HFFc6 (cell line): ENCODE results near the gene FGF2. TPM values are rescaled to one million over a fixed set of nuclear protein-coding genes. Genes with fewer than 3 reads are reported as not detected.

Experiments used
- DNase-seq: peaks from one replicate; pipeline ENCODE4 v3.0.0-alpha.2; 2018
- H3K27ac Mint-ChIP-seq: 2 replicates; pipeline ENCODE4 v1.8.0; 2020; ENCODE audit warnings: mild to moderate bottlenecking, mixed read lengths
- H3K27me3 Mint-ChIP-seq: 2 replicates; pipeline ENCODE4 v1.8.0; 2021; ENCODE audit warnings: mild to moderate bottlenecking, moderate library complexity, mixed read lengths; ENCODE audit not compliant: insufficient read depth
- H3K36me3 Mint-ChIP-seq: 2 replicates; pipeline ENCODE4 v1.8.0; 2021; ENCODE audit warnings: low read depth, mixed read lengths
- H3K4me1 Mint-ChIP-seq: 2 replicates; pipeline ENCODE4 v1.8.0; 2020; ENCODE audit warnings: low read depth, mixed read lengths
- H3K4me3 Mint-ChIP-seq: 2 replicates; pipeline ENCODE4 v1.8.0; 2020; ENCODE audit warnings: mild to moderate bottlenecking, moderate library complexity, mixed read lengths
- H3K9me3 Mint-ChIP-seq: 2 replicates; pipeline ENCODE4 v1.8.0; 2020; ENCODE audit warnings: mild to moderate bottlenecking, mixed read lengths
- total RNA-seq, 6 experiments: library from RNA; stranded (reverse); fragmentation: NEBNext Ultra II Directional; extraction: Animal tissue kit (Norgen Biotek cat#: 25700); gene quantifications; 2 replicates in 1 of 6; 3 replicates in 5 of 6; pipeline ENCODE4 v1.2.3, GENCODE V29; 2021
- TF ChIP-seq, protein P1 (sequence below): fragments of 200-600 bp; sonication (generic); IDR thresholded peaks from 2 replicates; pipeline ENCODE4 v1.5.0; 2021; ENCODE audit warnings: antibody characterized with exemption, mild to moderate bottlenecking

FGF2 gene
- total RNA-seq, 6 experiments from 2014 or later = 370 to 442 (median 389) TPM

DNA sequence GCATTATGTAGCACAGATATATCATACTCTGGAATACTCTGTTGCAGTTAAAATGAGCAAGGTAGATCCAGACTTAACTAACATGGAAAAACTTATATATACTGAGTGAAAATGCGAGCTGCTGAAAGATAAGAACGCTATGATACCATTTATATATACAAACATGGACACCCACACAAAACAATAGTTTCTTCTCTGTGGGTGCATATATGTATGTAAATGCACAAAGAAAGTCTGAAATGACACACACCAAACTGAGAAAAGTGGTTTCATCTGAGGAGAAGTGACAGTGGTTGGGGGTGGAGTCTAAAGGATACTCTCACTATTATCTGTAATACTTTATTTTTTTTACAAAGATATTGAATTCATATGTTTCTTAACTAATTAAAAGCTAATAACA lies 12.2 kb upstream of the FGF2 start:
- no peak overlapping the region for H3K4me3 Mint-ChIP-seq
- no peaks in the 10 kb centered on the region; the same call in 1 of the 2 replicates for H3K36me3 Mint-ChIP-seq
- no peak for DNase-seq
- H3K27ac Mint-ChIP-seq = no peak overlapping the region
- H3K27me3 Mint-ChIP-seq = peaks cover 1% of the 10 kb centered on the region
- TF ChIP-seq, protein P1, sequence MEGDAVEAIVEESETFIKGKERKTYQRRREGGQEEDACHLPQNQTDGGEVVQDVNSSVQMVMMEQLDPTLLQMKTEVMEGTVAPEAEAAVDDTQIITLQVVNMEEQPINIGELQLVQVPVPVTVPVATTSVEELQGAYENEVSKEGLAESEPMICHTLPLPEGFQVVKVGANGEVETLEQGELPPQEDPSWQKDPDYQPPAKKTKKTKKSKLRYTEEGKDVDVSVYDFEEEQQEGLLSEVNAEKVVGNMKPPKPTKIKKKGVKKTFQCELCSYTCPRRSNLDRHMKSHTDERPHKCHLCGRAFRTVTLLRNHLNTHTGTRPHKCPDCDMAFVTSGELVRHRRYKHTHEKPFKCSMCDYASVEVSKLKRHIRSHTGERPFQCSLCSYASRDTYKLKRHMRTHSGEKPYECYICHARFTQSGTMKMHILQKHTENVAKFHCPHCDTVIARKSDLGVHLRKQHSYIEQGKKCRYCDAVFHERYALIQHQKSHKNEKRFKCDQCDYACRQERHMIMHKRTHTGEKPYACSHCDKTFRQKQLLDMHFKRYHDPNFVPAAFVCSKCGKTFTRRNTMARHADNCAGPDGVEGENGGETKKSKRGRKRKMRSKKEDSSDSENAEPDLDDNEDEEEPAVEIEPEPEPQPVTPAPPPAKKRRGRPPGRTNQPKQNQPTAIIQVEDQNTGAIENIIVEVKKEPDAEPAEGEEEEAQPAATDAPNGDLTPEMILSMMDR = no peak
- peaks cover 11% of the 10 kb centered on the region for H3K4me1 Mint-ChIP-seq
- H3K9me3 Mint-ChIP-seq = no peaks in the 10 kb centered on the region

DNA sequence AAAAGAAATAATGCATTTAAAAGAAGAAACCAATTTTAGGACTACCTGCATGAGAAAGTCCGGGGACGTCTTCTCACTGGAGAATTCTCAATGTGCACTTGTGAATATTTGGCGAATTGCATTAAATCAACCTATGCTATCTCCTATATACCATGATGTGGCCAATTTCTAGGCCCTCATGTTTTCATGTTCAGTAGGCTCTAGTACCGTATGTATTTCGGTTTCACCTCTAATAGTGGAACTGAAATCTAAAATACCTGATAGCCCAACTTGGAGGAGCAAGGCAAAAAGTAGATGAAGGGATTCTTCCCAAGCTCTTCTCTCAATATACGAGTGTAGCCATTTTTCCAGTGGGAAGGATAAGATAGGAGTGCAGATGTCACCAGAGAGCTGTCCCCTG lies 11.4 kb upstream of the FGF2 start:
- TF ChIP-seq, protein P1 = no peak
- Mint-ChIP-seq H3K4me1 (peaks cover 19% of the 10 kb centered on the region), H3K36me3 (no peaks in the 10 kb centered on the region; the same call in 1 of the 2 replicates), H3K9me3 (no peaks in the 10 kb centered on the region), H3K27ac (no peak overlapping the region), H3K27me3 (peaks cover 1% of the 10 kb centered on the region), H3K4me3 (no peak overlapping the region)
- no peak for DNase-seq

DNA sequence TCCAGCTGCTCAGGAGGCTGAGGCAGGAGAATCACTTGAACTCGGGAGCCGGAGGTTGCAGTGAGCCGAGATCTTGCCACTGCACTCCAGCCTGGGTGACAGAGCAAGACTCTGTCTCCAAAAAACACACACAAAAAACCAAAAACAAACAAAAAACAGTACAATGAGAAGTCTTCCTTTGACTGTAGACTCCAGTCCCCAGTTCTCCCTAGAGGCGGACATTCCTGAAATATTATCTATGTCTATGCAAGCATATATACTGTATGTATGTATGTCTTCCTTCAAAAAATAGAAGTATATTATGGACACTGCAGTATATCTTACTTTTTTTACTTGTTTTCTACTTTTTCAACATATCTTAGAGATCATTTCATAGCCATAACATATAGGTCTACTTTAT lies 10.2 kb upstream of the FGF2 start:
- Mint-ChIP-seq H3K4me1 (peaks cover 19% of the 10 kb centered on the region), H3K36me3 (no peaks in the 10 kb centered on the region), H3K9me3 (no peaks in the 10 kb centered on the region), H3K27me3 (peaks cover 1% of the 10 kb centered on the region), H3K27ac (no peak overlapping the region), H3K4me3 (no peak overlapping the region)
- DNase-seq = no peak
- TF ChIP-seq, protein P1 = no peak

DNA sequence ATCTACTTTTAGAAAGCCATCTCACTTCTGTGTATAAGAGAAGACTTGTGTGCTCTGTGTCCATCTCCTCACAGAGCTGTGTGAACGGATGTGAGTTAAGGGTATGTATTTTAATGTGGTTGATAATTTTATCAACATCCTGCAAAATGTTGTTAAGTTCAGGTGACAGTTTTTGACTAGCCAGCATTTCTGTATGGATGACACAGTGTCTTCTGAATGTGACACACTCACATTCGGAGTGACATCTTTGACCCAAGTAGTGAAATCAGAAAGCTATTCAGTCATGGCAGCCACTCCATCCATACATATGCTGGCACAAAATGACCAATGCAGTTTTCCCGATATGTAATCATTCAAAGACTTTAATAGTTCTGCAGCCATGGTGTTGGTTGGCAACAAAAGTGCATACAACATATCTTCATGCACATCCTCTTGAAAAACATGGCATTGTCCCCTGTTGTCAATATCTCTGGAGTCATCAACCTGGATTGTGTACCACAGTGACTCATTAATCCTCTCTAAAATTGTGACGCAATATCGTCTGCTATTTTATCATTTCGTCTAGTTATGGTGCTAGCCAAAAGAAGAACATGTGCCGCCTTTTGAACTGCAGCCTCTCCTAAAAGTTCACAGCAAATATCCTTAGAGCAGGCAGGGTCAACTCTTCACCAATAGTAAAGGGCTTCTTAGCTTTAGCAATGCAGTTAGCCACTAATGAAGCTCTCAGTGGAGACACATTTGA lies 6.8 kb upstream of the FGF2 start:
- peak; percentile 41 for DNase-seq
- Mint-ChIP-seq H3K36me3 (no peaks in the 10 kb centered on the region), H3K4me1 (peaks cover 36% of the 10 kb centered on the region), H3K9me3 (no peaks in the 10 kb centered on the region), H3K27ac (no peak overlapping the region), H3K4me3 (no peak overlapping the region), H3K27me3 (no peaks in the 10 kb centered on the region; the same call in 1 of the 2 replicates)
- TF ChIP-seq, protein P1 = no peak

DNA sequence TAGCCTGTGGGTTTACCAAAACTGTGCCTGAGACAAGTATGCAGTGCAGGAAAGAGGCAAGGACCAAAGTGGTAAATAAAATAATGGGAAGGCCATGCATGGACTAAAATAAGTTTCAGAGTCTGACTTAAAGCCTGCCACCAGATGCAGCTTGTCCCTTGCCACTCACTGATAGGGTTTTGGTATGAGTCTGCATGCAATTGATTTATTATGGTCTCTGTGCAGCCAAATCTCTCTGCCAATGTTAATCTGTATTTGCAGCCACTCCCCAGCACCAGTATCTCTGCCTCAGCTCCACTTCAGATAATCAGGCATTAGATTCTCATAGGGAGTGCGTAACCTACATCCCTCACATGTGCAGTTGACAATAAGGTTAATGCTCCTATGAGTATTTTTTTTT lies 5.5 kb upstream of the FGF2 start:
- H3K27ac Mint-ChIP-seq = no peak overlapping the region
- DNase-seq = no peak
- H3K27me3 Mint-ChIP-seq = no peaks in the 10 kb centered on the region; the same call in 1 of the 2 replicates
- H3K4me3 Mint-ChIP-seq = no peak overlapping the region
- peaks cover 48% of the 10 kb centered on the region for H3K4me1 Mint-ChIP-seq
- TF ChIP-seq, protein P1 = no peak
- no peaks in the 10 kb centered on the region for H3K36me3 Mint-ChIP-seq
- H3K9me3 Mint-ChIP-seq = no peaks in the 10 kb centered on the region
